Erythroblast (primary cell): Measurements from ENCODE around the gene HK2.
"Not testable (repeated sequence)": the region's sequence is repeated elsewhere in the genome, so short reads cannot be mapped to it uniquely, and the experiment has no call there.

Experiments used
- DNase-seq, 2 experiments: peaks; one replicate each; lab custom pipeline; 2025; lab: John Stamatoyannopoulos, UW
- GATA1 ChIP-seq: IDR thresholded peaks from 2 replicates; pipeline ENCODE4 v1.6.1; 2011; ENCODE audit warnings: low read depth, mild to moderate bottlenecking, control low read depth, low read length, moderate library complexity
- POLR2A ChIP-seq: IDR thresholded peaks from 2 replicates; pipeline ENCODE4 v1.6.1; 2011; ENCODE audit warnings: mild to moderate bottlenecking, low read length

HK2 gene

GRCh38 chr2:74843899-74844298 is 10.0 kb downstream of the HK2 start:
- peak in 1 of 2 experiments; percentile 11 for DNase-seq
- TF ChIP-seq POLR2A (no peak), GATA1 (no peak)

- TF ChIP-seq POLR2A (no peak), GATA1 (no peak)
- no peak for DNase-seq
Observed at GRCh38 chr2:74844752-74845151, 10.8 kb downstream of the HK2 start.

DNA sequence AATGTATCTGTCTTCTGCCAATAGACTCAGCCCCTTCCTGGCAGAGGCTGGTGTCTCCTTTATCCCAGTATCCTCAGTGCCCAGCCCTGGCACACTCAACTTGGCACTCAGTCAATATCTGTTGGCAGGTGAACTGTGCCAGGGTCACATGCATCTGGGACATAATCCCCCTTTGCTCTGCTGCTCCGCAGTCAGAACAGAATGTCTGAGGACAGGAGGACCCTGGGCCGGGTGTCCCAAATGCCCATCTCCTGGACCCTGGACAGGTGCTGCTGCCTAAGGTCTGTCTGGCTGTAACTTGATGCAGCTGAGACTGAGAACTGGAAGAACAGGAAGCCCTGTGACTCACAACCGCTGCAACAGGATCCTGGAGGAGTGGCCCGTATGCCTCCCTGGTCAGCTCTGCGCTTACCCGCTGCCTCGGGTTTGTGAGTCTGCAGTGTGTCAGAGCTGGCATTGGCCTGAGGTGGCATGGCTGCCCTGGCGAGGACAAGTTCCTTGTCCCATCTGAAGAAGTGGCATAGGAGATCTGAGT is 11.4 kb downstream of the HK2 start:
- no peak for DNase-seq
- no peak for TF ChIP-seq GATA1
- no peak for TF ChIP-seq POLR2A

GRCh38 chr2:74845991-74846390 is 12.1 kb downstream of the HK2 start:
- DNase-seq: no peak
- no peak for TF ChIP-seq POLR2A
- TF ChIP-seq GATA1: no peak

- TF ChIP-seq POLR2A (no peak), GATA1 (no peak)
- no peak for DNase-seq
Observed at GRCh38 chr2:74846481-74846880, 12.6 kb downstream of the HK2 start.

- TF ChIP-seq POLR2A (no peak), GATA1 (no peak)
- DNase-seq: no peak
Observed at GRCh38 chr2:74847070-74847858, 13.3 kb downstream of the HK2 start.

- no peak for TF ChIP-seq POLR2A
- no peak for TF ChIP-seq GATA1
- peak; percentile 61 to 69 for DNase-seq
Observed at GRCh38 chr2:74849228-74849892, 15.4 kb downstream of the HK2 start.

GRCh38 chr2:74850496-74851190 is 16.7 kb downstream of the HK2 start:
- TF ChIP-seq GATA1 (no peak), POLR2A (no peak)
- no peak for DNase-seq

GRCh38 chr2:74851191-74851566 is 17.3 kb downstream of the HK2 start:
- no peak for DNase-seq
- no peak for TF ChIP-seq GATA1
- TF ChIP-seq POLR2A: no peak

- not testable (repeated sequence) for DNase-seq
Observed at GRCh38 chr2:74853360-74853759, 19.4 kb downstream of the HK2 start.

GRCh38 chr2:74854401-74854800 is 20.5 kb downstream of the HK2 start:
- no peak for DNase-seq
- TF ChIP-seq GATA1 (no peak), POLR2A (no peak)

GRCh38 chr2:74855114-74855707 is 21.3 kb downstream of the HK2 start:
- DNase-seq: not testable (repeated sequence)

DNA sequence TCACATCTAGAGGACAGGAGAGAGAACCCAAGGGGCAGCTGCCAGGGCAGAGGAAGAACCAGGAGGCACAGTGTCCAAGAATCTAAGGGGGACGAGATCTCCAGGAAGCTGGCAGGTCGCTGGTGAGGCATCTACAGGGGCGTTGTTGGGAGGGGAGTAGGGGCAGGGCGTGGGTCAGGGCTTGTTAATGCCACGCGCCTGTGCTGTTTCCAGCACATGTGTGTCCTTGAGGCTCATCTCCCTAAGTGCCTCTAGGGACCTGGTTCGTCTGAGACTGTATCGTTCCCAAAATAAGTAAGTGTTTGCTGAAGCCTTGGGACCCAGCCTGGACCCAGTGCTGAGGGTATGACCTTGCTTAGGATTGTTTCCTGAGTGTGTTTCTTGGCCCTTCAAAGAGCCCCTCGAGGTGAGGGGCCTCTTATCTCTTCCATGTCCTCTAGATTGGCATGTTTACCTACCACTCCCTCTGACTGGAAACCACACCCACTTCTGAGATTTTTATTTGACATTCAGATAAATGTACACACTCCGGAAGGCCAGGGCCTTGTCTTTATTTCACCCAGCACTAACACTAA is 22.2 kb downstream of the HK2 start:
- TF ChIP-seq POLR2A (no peak), GATA1 (no peak)
- no peak for DNase-seq
